ENCODE data around the gene KPNA4.
"Not testable (repeated sequence)": the region's sequence is repeated elsewhere in the genome, so short reads cannot be mapped to it uniquely, and the experiment has no call there.

Gene KPNA4

GRCh38 chr3:160573955-160574525 lies 8.7 kb upstream of the KPNA4 start:
- DNase-seq (ENCODE audit: low spot score): not testable (repeated sequence)

GRCh38 chr3:160569894-160570652 lies 4.7 kb upstream of the KPNA4 start:
- no peak for DNase-seq (ENCODE audit: low spot score)

GRCh38 chr3:160568989-160569388 lies 3.6 kb upstream of the KPNA4 start:
- no peak for DNase-seq (ENCODE audit: low spot score)

- DNase-seq (ENCODE audit: low spot score): no peak
These were observed 2.4 kb upstream of the KPNA4 start for GRCh38 chr3:160567774-160568173.

- peak; percentile 19 for DNase-seq (ENCODE audit: low spot score)
These were observed 1.1 kb upstream of the KPNA4 start for GRCh38 chr3:160566499-160566898.

- peak; percentile 29 for DNase-seq (ENCODE audit: low spot score)
These were observed 376 bp downstream of the KPNA4 start for GRCh38 chr3:160564949-160565441.

GRCh38 chr3:160564258-160564911 lies 986 bp downstream of the KPNA4 start:
- DNase-seq (ENCODE audit: low spot score): peak; percentile 18

GRCh38 chr3:160562952-160563351 lies 2.4 kb downstream of the KPNA4 start:
- no peak for DNase-seq (ENCODE audit: low spot score)

- DNase-seq (ENCODE audit: low spot score): no peak
These were observed 7.8 kb downstream of the KPNA4 start for GRCh38 chr3:160557571-160557970.

- DNase-seq (ENCODE audit: low spot score): no peak
These were observed 9.2 kb downstream of the KPNA4 start for GRCh38 chr3:160556141-160556540.

- DNase-seq (ENCODE audit: low spot score): no peak
These were observed 10.4 kb downstream of the KPNA4 start for GRCh38 chr3:160554980-160555379.

GRCh38 chr3:160553827-160554226 lies 11.5 kb downstream of the KPNA4 start:
- DNase-seq (ENCODE audit: low spot score): no peak

GRCh38 chr3:160546727-160547126 lies 18.6 kb downstream of the KPNA4 start:
- DNase-seq (ENCODE audit: low spot score): no peak

- no peak for DNase-seq (ENCODE audit: low spot score)
These were observed 19.9 kb downstream of the KPNA4 start for GRCh38 chr3:160545504-160545871.

- DNase-seq (ENCODE audit: low spot score): no peak
These were observed 20.4 kb downstream of the KPNA4 start for GRCh38 chr3:160544844-160545503.

- DNase-seq (ENCODE audit: low spot score): no peak
These were observed 24.8 kb downstream of the KPNA4 start for GRCh38 chr3:160540551-160540950.

- DNase-seq (ENCODE audit: low spot score): no peak
These were observed 26.5 kb downstream of the KPNA4 start for GRCh38 chr3:160538895-160539294.

- no peak for DNase-seq (ENCODE audit: low spot score)
These were observed 27.6 kb downstream of the KPNA4 start for GRCh38 chr3:160537729-160538128.

GRCh38 chr3:160532371-160532770 lies 33.0 kb downstream of the KPNA4 start:
- no peak for DNase-seq (ENCODE audit: low spot score)

- DNase-seq (ENCODE audit: low spot score): no peak
These were observed 34.1 kb downstream of the KPNA4 start for GRCh38 chr3:160531311-160531710.

- DNase-seq (ENCODE audit: low spot score): not testable (repeated sequence)
These were observed 49.0 kb downstream of the KPNA4 start for GRCh38 chr3:160516391-160516790.

- DNase-seq (ENCODE audit: low spot score): no peak
These were observed 64.0 kb downstream of the KPNA4 start for GRCh38 chr3:160501325-160501724.

GRCh38 chr3:160498202-160498601 lies 67.2 kb downstream of the KPNA4 start:
- DNase-seq (ENCODE audit: low spot score): no peak

Data from HuH-7.5 (cell line).